ENCODE data around the gene TAF11L8.

GRCh38 chr5:17619354-17619753 lies 28.6 kb upstream of the TAF11L8 start:
- no peak for TF ChIP-seq HIC1 (tag by site-specific recombination; IDR thresholded peaks at IDR 0.05)
- TF ChIP-seq ZSCAN30 (tag by site-specific recombination; IDR thresholded peaks at IDR 0.05), result no peak
- no peak for TF ChIP-seq CTCF (tag by site-specific recombination; IDR thresholded peaks at IDR 0.05)
- no peak for TF ChIP-seq REST (tag by site-specific recombination; IDR thresholded peaks at IDR 0.05)
- no peak for TF ChIP-seq ZSCAN18 (tag by site-specific recombination; IDR thresholded peaks at IDR 0.05)
- TF ChIP-seq ZBTB1 (tag by site-specific recombination; IDR thresholded peaks at IDR 0.05), result no peak
- no peak for TF ChIP-seq EGR2 (tag by site-specific recombination; IDR thresholded peaks at IDR 0.05; ENCODE audit: low read depth)
- no peak for TF ChIP-seq ZNF24 (tag by site-specific recombination; IDR thresholded peaks at IDR 0.05)
- no peak for TF ChIP-seq ZNF280D (tag by site-specific recombination; IDR thresholded peaks at IDR 0.05)
- no peak for TF ChIP-seq ZNF707 (tag by site-specific recombination; IDR thresholded peaks at IDR 0.05)
- no peak for TF ChIP-seq TSHZ1 (tag by site-specific recombination; IDR thresholded peaks at IDR 0.05; ENCODE audit: borderline replicate concordance)
- TF ChIP-seq ZNF580 (tag by site-specific recombination; IDR thresholded peaks at IDR 0.05), result no peak
- TF ChIP-seq TRIM28 (IDR thresholded peaks at IDR 0.05; ENCODE audit: borderline replicate concordance, low read length), result no peak
